DND-41 (cell line): ENCODE data around the gene MAFB.

Experiments
- CTCF ChIP-seq: IDR thresholded peaks from 2 replicates; pipeline ENCODE4 v1.5.1; 2012; ENCODE audit warnings: borderline replicate concordance, low read length, moderate library complexity, mild to moderate bottlenecking; ENCODE audit not compliant: poor library complexity, severe bottlenecking; ENCODE audit errors: extremely low read depth
- EZH2 ChIP-seq: IDR thresholded peaks from 3 replicates; pipeline ENCODE4 v1.6.1; 2012; ENCODE audit warnings: borderline replicate concordance, low read depth, mild to moderate bottlenecking, moderate library complexity, low read length, inconsistent platforms; ENCODE audit not compliant: severe bottlenecking

- TF ChIP-seq CTCF, result no peak
- no peak for TF ChIP-seq EZH2
These were observed 21.6 kb upstream of the MAFB start for GRCh38 chr20:40710603-40711002.
